HEK293 (cell line): ENCODE measurements around the gene TRIB2.

Experiments used
- KLF9 ChIP-seq: fragments of 450-650 bp; formaldehyde crosslinking; IDR thresholded peaks from 2 replicates; pipeline ENCODE4 v1.5.1; 2016; ENCODE audit warnings: missing biosample characterization, missing genetic modification characterization, low read depth
- TCF7L2 ChIP-seq: IDR thresholded peaks from 2 replicates; pipeline ENCODE4 v1.6.1; 2011; ENCODE audit warnings: low read depth, mild to moderate bottlenecking, inconsistent platforms, low read length, moderate library complexity, borderline replicate concordance
- YY1 ChIP-seq: fragments of 450-650 bp; formaldehyde crosslinking; IDR thresholded peaks from 2 replicates; pipeline ENCODE4 v1.5.1; 2018; ENCODE audit warnings: missing biosample characterization, missing genetic modification characterization
- ZBTB48 ChIP-seq: fragments of 450-650 bp; formaldehyde crosslinking; IDR thresholded peaks from 2 replicates; pipeline ENCODE4 v1.5.1; 2016; ENCODE audit warnings: missing biosample characterization, missing genetic modification characterization
- ZBTB8A ChIP-seq: fragments of 450-650 bp; formaldehyde crosslinking; IDR thresholded peaks from 2 replicates; pipeline ENCODE4 v1.5.1; 2016; ENCODE audit warnings: missing biosample characterization, missing genetic modification characterization
- ZFP37 ChIP-seq: fragments of 450-650 bp; formaldehyde crosslinking; IDR thresholded peaks from 2 replicates; pipeline ENCODE4 v1.5.1; 2016; ENCODE audit warnings: missing biosample characterization, missing genetic modification characterization
- ZNF121 ChIP-seq: fragments of 450-650 bp; formaldehyde crosslinking; IDR thresholded peaks from 2 replicates; pipeline ENCODE4 v1.5.1; 2016; ENCODE audit warnings: missing biosample characterization, missing genetic modification characterization
- ZNF138 ChIP-seq: fragments of 450-650 bp; formaldehyde crosslinking; IDR thresholded peaks from 2 replicates; pipeline ENCODE4 v1.5.1; 2016; ENCODE audit warnings: missing biosample characterization, missing genetic modification characterization, borderline replicate concordance
- ZNF350 ChIP-seq: fragments of 450-650 bp; formaldehyde crosslinking; IDR thresholded peaks from 2 replicates; pipeline ENCODE4 v1.5.0; 2017; ENCODE audit warnings: missing biosample characterization, mild to moderate bottlenecking, missing genetic modification characterization
- ZNF394 ChIP-seq: fragments of 450-650 bp; formaldehyde crosslinking; IDR thresholded peaks from 2 replicates; pipeline ENCODE4 v1.5.1; 2016; ENCODE audit warnings: missing biosample characterization, missing genetic modification characterization, mild to moderate bottlenecking, moderate library complexity, borderline replicate concordance
- ZNF777 ChIP-seq: fragments of 450-650 bp; formaldehyde crosslinking; IDR thresholded peaks from 2 replicates; pipeline ENCODE4 v1.5.1; 2017; ENCODE audit warnings: missing biosample characterization, missing genetic modification characterization, borderline replicate concordance
- TF ChIP-seq, protein P1 (sequence below): fragments of 450-650 bp; formaldehyde crosslinking; IDR thresholded peaks from 2 replicates; pipeline ENCODE4 v1.5.1; 2016; ENCODE audit warnings: missing biosample characterization, missing genetic modification characterization
- TF ChIP-seq, protein P2 (sequence below): IDR thresholded peaks from 2 replicates; pipeline ENCODE4 v1.6.1; 2011; ENCODE audit warnings: mild to moderate bottlenecking, low read depth, low read length, borderline replicate concordance
- TF ChIP-seq, protein P3 (sequence below): sonication (generic); formaldehyde crosslinking; IDR thresholded peaks from 2 replicates; pipeline ENCODE4 v1.8.1; 2022; ENCODE audit warnings: mild to moderate bottlenecking, moderate library complexity, missing genetic modification reagents

DNA sequence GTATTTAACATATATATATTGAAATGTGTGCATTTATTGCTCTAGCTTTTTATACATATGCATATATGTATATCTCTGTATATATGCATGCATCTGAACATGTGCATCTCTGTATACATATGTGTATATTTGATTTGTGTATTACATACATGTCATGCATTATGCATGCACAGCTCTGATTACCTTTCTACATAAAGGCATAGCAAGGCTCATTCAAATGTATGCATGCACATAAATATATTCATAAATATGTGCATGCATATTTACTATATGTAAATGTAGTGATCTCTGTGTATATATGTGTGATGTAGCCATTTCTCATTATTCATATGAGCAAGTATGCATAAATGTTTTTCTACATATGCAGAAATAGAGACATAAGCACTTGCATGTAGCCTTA is 64.6 kb downstream of the TRIB2 start:
- TF ChIP-seq, protein P1, sequence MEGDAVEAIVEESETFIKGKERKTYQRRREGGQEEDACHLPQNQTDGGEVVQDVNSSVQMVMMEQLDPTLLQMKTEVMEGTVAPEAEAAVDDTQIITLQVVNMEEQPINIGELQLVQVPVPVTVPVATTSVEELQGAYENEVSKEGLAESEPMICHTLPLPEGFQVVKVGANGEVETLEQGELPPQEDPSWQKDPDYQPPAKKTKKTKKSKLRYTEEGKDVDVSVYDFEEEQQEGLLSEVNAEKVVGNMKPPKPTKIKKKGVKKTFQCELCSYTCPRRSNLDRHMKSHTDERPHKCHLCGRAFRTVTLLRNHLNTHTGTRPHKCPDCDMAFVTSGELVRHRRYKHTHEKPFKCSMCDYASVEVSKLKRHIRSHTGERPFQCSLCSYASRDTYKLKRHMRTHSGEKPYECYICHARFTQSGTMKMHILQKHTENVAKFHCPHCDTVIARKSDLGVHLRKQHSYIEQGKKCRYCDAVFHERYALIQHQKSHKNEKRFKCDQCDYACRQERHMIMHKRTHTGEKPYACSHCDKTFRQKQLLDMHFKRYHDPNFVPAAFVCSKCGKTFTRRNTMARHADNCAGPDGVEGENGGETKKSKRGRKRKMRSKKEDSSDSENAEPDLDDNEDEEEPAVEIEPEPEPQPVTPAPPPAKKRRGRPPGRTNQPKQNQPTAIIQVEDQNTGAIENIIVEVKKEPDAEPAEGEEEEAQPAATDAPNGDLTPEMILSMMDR: no peak
- no peak for TF ChIP-seq ZNF121 (tag by site-specific recombination)
- TF ChIP-seq ZNF138 (tag by site-specific recombination): no peak
- TF ChIP-seq TCF7L2: no peak
- TF ChIP-seq ZFP37: no peak
- TF ChIP-seq, protein P2, sequence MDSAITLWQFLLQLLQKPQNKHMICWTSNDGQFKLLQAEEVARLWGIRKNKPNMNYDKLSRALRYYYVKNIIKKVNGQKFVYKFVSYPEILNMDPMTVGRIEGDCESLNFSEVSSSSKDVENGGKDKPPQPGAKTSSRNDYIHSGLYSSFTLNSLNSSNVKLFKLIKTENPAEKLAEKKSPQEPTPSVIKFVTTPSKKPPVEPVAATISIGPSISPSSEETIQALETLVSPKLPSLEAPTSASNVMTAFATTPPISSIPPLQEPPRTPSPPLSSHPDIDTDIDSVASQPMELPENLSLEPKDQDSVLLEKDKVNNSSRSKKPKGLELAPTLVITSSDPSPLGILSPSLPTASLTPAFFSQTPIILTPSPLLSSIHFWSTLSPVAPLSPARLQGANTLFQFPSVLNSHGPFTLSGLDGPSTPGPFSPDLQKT: no peak
- no peak for TF ChIP-seq YY1 (tag by site-specific recombination)
- no peak for TF ChIP-seq ZNF777 (tag by site-specific recombination)
- TF ChIP-seq ZNF394 (tag by site-specific recombination): no peak
- no peak for TF ChIP-seq ZBTB48 (tag by site-specific recombination)
- TF ChIP-seq ZNF350: no peak
- no peak for TF ChIP-seq KLF9 (tag by site-specific recombination)
- TF ChIP-seq ZBTB8A: no peak
- TF ChIP-seq, protein P3, sequence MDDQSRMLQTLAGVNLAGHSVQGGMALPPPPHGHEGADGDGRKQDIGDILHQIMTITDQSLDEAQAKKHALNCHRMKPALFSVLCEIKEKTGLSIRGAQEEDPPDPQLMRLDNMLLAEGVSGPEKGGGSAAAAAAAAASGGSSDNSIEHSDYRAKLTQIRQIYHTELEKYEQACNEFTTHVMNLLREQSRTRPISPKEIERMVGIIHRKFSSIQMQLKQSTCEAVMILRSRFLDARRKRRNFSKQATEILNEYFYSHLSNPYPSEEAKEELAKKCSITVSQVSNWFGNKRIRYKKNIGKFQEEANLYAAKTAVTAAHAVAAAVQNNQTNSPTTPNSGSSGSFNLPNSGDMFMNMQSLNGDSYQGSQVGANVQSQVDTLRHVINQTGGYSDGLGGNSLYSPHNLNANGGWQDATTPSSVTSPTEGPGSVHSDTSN (CRISPR knock-in tag): no peak
